Measurements from ENCODE around the gene NID1. TPM values are rescaled to one million over a fixed set of nuclear protein-coding genes. Genes with fewer than 3 reads are reported as not detected.

The NID1 gene
- total and polyA plus RNA-seq, 2 of the 4 experiments (the other 2 are of a cell fraction), result 21.9 to 83.3 TPM

DNA sequence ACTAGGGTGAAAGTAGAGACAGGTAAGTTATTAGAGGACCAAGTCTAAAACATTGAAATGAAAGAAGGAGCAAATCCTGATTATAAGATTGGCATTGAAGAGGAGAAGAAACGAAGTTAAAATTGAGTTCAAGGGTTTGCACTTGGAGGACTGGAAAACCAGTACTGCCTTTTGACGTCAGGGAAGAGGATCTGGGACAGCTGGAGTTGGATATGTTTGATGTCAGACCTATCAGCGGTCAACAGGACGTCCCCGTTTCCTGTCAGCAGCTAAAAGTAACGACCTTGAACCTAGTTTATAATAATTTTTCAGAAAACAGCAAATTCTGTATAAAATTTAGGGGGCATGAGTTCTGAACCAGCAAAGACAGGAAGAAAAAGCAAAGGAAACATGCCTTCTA is 1.2 kb upstream of the NID1 start:
- H3K36me3 ChIP-seq (ENCODE audit: control insufficient read depth, insufficient read depth, low read length), result no peaks in the 10 kb centered on the region
- H3K18ac ChIP-seq (ENCODE audit: low read depth, low read length), result no peak overlapping the region
- no peak overlapping the region for H4K91ac ChIP-seq (ENCODE audit: insufficient read depth, low read depth, low read length)
- no peak overlapping the region for H2BK20ac ChIP-seq (ENCODE audit: low read depth, low read length)
- H3K9me1 ChIP-seq (ENCODE audit: insufficient read depth, low read length), result no peaks in the 10 kb centered on the region
- H2AK5ac ChIP-seq (ENCODE audit: low read depth, low read length), result no peak overlapping the region
- in situ Hi-C loops (cut with MboI; ENCODE audit: low sequenced_read_pairs) (no loop called here), intact Hi-C loops (cut with micrococcal nuclease) (no loop called here), dilution Hi-C loops (cut with HindIII; ENCODE audit: low sequenced_read_pairs, unreplicated experiment) (no loop called here)
- CTCF ChIA-PET, result interaction anchor here (0.9 kb wide), 1 partner anchor 15 kb away, joined by 3 read pairs; no protein-coding TSS in a partner anchor
- no peak overlapping the region for H2BK5ac ChIP-seq (ENCODE audit: low read depth, low read length, poor library complexity, severe bottlenecking)
- no peak for ATAC-seq (ENCODE audit: low read depth)
- no peak overlapping the region for H3K4me3 ChIP-seq (ENCODE audit: insufficient read depth, low read depth, low read length)
- WGBS, 2 experiments (ENCODE audit: extremely low coverage in 2 of 2, insufficient read length in 1 of 2), result 69% methylated on average over 2 of the region's 6 CpGs; no CpG with 5 or more reads in 1 of the 2 experiments
- no peak for DNase-seq
- TF ChIP-seq, protein P1, sequence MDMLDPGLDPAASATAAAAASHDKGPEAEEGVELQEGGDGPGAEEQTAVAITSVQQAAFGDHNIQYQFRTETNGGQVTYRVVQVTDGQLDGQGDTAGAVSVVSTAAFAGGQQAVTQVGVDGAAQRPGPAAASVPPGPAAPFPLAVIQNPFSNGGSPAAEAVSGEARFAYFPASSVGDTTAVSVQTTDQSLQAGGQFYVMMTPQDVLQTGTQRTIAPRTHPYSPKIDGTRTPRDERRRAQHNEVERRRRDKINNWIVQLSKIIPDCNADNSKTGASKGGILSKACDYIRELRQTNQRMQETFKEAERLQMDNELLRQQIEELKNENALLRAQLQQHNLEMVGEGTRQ (IDR thresholded peaks at IDR 0.05; ENCODE audit: low read depth, low read length), result no peak
- H2AFZ ChIP-seq (replicated peaks; ENCODE audit: low read length, poor library complexity), result no peak overlapping the region
- peaks cover 3% of the 10 kb centered on the region; the same call in 1 of the 2 replicates for H3K9me3 ChIP-seq (ENCODE audit: control insufficient read depth, insufficient read depth, low read length)
- H3K4me1 ChIP-seq (ENCODE audit: control insufficient read depth, insufficient read depth, low read length), result peaks cover 3% of the 10 kb centered on the region; the same call in 1 of the 2 replicates
- H4K5ac ChIP-seq (ENCODE audit: low read depth, low read length), result no peak overlapping the region
- no peak overlapping the region for H3K56ac ChIP-seq (ENCODE audit: extremely low read depth, insufficient read depth, low read length)
- POLR2A ChIA-PET (ENCODE audit: unreplicated experiment), result no interaction called here
- peaks cover 18% of the 10 kb centered on the region in 2 experiments for H3K79me1 ChIP-seq (ENCODE audit: low read depth in 1 of 2, low read length in 2 of 2)
- peak overlapping the region; percentile 73; the same call in 1 of the 2 replicates for H3K23ac ChIP-seq (ENCODE audit: low read depth, low read length)
- no peak overlapping the region for H3K27ac ChIP-seq (ENCODE audit: insufficient read depth, low read length)
- BruUV-seq (replicated peaks), result no TSS peak
- no peak overlapping the region for H3K4ac ChIP-seq (ENCODE audit: low read depth, low read length)
- H2AK9ac ChIP-seq (replicated peaks; ENCODE audit: low read depth, low read length, poor library complexity), result no peak overlapping the region
- no peak overlapping the region for H3K14ac ChIP-seq (replicated peaks; ENCODE audit: low read depth, low read length)
- H3K4me2 ChIP-seq (ENCODE audit: low read depth, low read length), result no peak overlapping the region
- no peak overlapping the region for H4K8ac ChIP-seq (ENCODE audit: low read depth in 2 of 2, low read length in 2 of 2)
- no peak overlapping the region for H2BK15ac ChIP-seq (ENCODE audit: low read depth, low read length)
- no peaks in the 10 kb centered on the region for H3K27me3 ChIP-seq (ENCODE audit: control insufficient read depth, insufficient read depth, low read length)
- no peak overlapping the region for H3K9ac ChIP-seq (ENCODE audit: low read depth, low read length)
- no peak overlapping the region for H2BK120ac ChIP-seq (ENCODE audit: low read depth, low read length)
- H4K20me1 ChIP-seq (ENCODE audit: insufficient read depth, low read length), result no peaks in the 10 kb centered on the region
